ENCODE results near the gene UGCG. TPM values are rescaled to one million over a fixed set of nuclear protein-coding genes. Genes with fewer than 3 reads are reported as not detected.

UGCG gene
- total RNA-seq (10 to 100 TPM; 26.3 to 29.7 TPM), polyA plus RNA-seq (10 to 100 TPM; 13.0 to 14.7 TPM)

DNA sequence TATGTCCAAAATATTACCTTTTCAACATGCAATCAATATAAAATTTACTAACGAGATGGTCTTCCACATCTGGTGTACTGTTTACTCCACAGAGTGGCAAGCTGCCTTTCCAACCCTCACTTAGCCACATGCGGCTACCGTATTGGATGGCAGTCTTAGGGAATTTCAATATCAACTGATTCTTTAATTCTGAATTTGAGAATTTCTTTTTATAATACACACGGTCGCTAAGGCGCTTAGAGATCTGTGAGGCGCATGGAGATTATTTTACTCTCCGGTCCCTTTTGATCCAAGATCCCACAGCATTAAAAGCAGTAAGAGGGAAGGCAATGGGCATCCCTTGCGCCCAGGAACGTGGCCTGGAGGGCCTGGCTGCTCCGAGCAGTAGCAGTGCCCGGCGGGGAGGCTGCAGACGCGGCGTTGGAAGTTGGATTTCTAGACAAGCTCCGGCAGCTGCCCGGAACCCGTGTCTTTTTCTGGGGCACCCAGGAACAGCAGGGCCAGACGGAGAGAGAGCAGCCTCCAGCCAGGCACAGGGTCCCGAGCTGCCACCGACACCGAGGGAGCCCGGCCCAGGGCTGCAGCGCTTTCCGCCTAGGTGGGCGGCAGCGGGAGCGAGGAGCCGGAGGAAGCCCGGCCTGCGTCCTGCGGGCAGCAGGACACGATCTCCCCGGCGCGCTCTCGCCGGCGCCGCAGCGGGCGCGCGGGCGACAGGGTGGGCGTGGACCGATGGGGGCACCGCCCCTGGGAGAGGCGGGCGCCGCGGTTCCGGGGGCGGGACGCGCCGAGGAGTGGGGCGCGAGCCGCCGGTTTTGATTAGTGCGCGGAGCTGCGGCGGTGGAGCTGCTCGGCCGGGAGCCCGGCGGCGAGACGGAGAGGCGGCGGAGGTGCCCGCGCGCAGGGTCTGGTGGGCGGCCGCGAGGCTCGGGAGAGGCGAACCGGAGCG lies at the start of gene UGCG:
Gene UGCG (plus strand): TSS at position 819 of the 946 bp plus-strand sequence. CDS start 402 bp downstream, outside the sequence.
- Mint-ChIP-seq H3K9me3 (no peaks in the 10 kb centered on the region), H3K4me3 (peak within 1 kb of the TSS; percentile 90 to 96 (median 93)), H3K36me3 (peaks cover 0 to 4% of the 10 kb centered on the region in 2 donors), H3K27me3 (no peaks in the 10 kb centered on the region), H3K27ac (peak within 1 kb of the TSS; percentile 91 to 97 (median 95)), H3K4me1 (peaks cover 23 to 33% (median 31%) of the 10 kb centered on the region in 4 donors)
- Histone ChIP-seq H3K27me3 (ENCODE audit: insufficient read depth, low read length) (no peaks in the 10 kb centered on the region), H3K4me1 (ENCODE audit: insufficient read depth, low read length) (peaks cover 57% of the 10 kb centered on the region), H3K9me3 (ENCODE audit: control insufficient read depth in 1 of 2, low read length in 2 of 2) (no peaks in the 10 kb centered on the region), H3K4me3 (ENCODE audit: low read length in 2 of 2) (peak within 1 kb of the TSS; percentile 87 to 97), H3K27ac (ENCODE audit: low read depth, low read length) (peak within 1 kb of the TSS; percentile 70), H3K36me3 (ENCODE audit: insufficient read depth, low read length) (no peaks in the 10 kb centered on the region)
- CTCF ChIA-PET (ENCODE audit: partially characterized antibody), result interaction anchor here (0.6 to 3.1 kb wide), 4 partner anchors 19 to 178 kb away, joined by 3 to 19 read pairs (median 5); no protein-coding TSS in a partner anchor
- peak; percentile 84 to 92 (median 89) for DNase-seq
- POLR2A ChIA-PET (ENCODE audit: partially characterized antibody), result interaction anchor here (0.6 to 4.2 kb wide), 30 partner anchors 10 to 1640 kb away, joined by 3 to 92 read pairs (median 4); partner anchors contain the start of genes DNAJC25, ECPAS, HSDL2 and PTBP3
- intact Hi-C loops (cut with micrococcal nuclease), result loop anchor here (1.0 to 5.0 kb wide), 8 partner anchors 29 to 484 kb away; partner anchors contain the start of genes DNAJC25, HSDL2 and PTBP3

- Mint-ChIP-seq H3K4me1 (peaks cover 0 to 2% (median 0%) of the 10 kb centered on the region in 4 donors), H3K27me3 (peaks cover 0 to 2% of the 10 kb centered on the region in 2 donors), H3K27ac (no peak overlapping the region), H3K9me3 (peaks cover 0 to 1% (median 0%) of the 10 kb centered on the region in 8 donors), H3K36me3 (no peaks in the 10 kb centered on the region), H3K4me3 (no peak overlapping the region)
- intact Hi-C loops (cut with micrococcal nuclease), result no loop called here
- DNase-seq, result no peak
- POLR2A ChIA-PET (ENCODE audit: partially characterized antibody), result no interaction called here
- H3K4me1 ChIP-seq (ENCODE audit: insufficient read depth, low read length), result no peaks in the 10 kb centered on the region
- H3K27me3 ChIP-seq (ENCODE audit: insufficient read depth, low read length), result no peaks in the 10 kb centered on the region
- no peak overlapping the region for H3K4me3 ChIP-seq (ENCODE audit: low read length in 2 of 2)
- H3K27ac ChIP-seq (ENCODE audit: low read depth, low read length), result no peak overlapping the region
- CTCF ChIA-PET (ENCODE audit: partially characterized antibody), result no interaction called here
- H3K36me3 ChIP-seq (ENCODE audit: insufficient read depth, low read length), result no peaks in the 10 kb centered on the region
- H3K9me3 ChIP-seq (ENCODE audit: control insufficient read depth in 1 of 2, low read length in 2 of 2), result no peaks in the 10 kb centered on the region
Measured at GRCh38 chr9:111851553-111851952, 45.1 kb upstream of the UGCG start.

DNA sequence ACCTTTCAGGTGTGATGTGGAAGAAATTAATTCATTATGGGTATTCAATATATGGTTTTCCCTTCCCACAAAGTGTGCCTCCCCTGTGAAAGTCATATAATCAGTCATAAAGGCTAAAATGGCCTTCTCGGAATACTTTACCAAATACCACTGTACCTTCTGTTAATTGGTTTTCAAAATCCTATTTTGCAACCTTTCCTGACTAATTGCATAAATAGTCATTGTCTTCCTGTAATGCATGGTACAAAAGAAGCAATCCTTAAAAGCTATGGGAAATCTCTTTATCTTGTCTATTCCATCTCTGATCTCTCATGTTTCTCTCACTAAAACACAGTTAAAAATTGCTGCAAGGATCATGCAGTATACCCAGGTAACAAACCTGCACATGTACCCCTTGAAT lies 44.3 kb upstream of the UGCG start:
- no peaks in the 10 kb centered on the region for H3K4me1 ChIP-seq (ENCODE audit: insufficient read depth, low read length)
- Mint-ChIP-seq H3K27me3 (peaks cover 0 to 2% of the 10 kb centered on the region in 2 donors), H3K27ac (peak overlapping the region in 1 of 7 donors; percentile 35), H3K4me3 (no peak overlapping the region), H3K9me3 (peaks cover 0 to 1% (median 0%) of the 10 kb centered on the region in 8 donors), H3K36me3 (no peaks in the 10 kb centered on the region), H3K4me1 (peaks cover 0 to 2% (median 0%) of the 10 kb centered on the region in 4 donors)
- CTCF ChIA-PET (ENCODE audit: partially characterized antibody), result no interaction called here
- no peak for DNase-seq
- no peaks in the 10 kb centered on the region for H3K27me3 ChIP-seq (ENCODE audit: insufficient read depth, low read length)
- POLR2A ChIA-PET (ENCODE audit: partially characterized antibody), result no interaction called here
- H3K27ac ChIP-seq (ENCODE audit: low read depth, low read length), result no peak overlapping the region
- no peaks in the 10 kb centered on the region for H3K9me3 ChIP-seq (ENCODE audit: control insufficient read depth in 1 of 2, low read length in 2 of 2)
- H3K36me3 ChIP-seq (ENCODE audit: insufficient read depth, low read length), result no peaks in the 10 kb centered on the region
- intact Hi-C loops (cut with micrococcal nuclease), result no loop called here
- no peak overlapping the region for H3K4me3 ChIP-seq (ENCODE audit: low read length in 2 of 2)

DNA sequence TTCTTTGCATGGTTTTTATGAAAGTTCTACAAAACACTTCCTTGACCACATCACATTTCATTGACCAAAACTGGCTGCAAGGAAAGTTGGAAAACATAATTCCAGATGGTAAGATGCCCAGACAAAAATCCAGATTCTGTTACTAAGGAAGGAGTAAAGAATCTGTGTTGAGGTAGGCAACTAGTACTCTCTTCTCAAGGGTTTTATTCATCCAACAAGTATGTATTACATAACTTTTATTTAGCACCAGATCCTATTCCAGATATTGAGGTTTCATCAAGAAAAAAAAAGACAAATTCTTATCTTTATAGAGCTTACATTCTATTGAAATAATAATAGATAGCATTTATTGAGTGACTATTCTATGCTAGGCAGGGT lies 43.2 kb upstream of the UGCG start:
- POLR2A ChIA-PET (ENCODE audit: partially characterized antibody), result no interaction called here
- DNase-seq, result no peak
- Histone ChIP-seq H3K9me3 (ENCODE audit: control insufficient read depth in 1 of 2, low read length in 2 of 2) (no peaks in the 10 kb centered on the region), H3K27me3 (ENCODE audit: insufficient read depth, low read length) (no peaks in the 10 kb centered on the region), H3K4me1 (ENCODE audit: insufficient read depth, low read length) (no peaks in the 10 kb centered on the region), H3K36me3 (ENCODE audit: insufficient read depth, low read length) (no peaks in the 10 kb centered on the region), H3K27ac (ENCODE audit: low read depth, low read length) (no peak overlapping the region), H3K4me3 (ENCODE audit: low read length in 2 of 2) (no peak overlapping the region)
- Mint-ChIP-seq H3K9me3 (peaks cover 0 to 1% (median 0%) of the 10 kb centered on the region in 8 donors), H3K36me3 (no peaks in the 10 kb centered on the region), H3K4me3 (no peak overlapping the region), H3K4me1 (peaks cover 0 to 2% (median 0%) of the 10 kb centered on the region in 4 donors), H3K27ac (no peak overlapping the region), H3K27me3 (peaks cover 0 to 4% of the 10 kb centered on the region in 2 donors)
- intact Hi-C loops (cut with micrococcal nuclease), result no loop called here
- CTCF ChIA-PET (ENCODE audit: partially characterized antibody), result no interaction called here

GRCh38 chr9:111854799-111855198 lies 41.8 kb upstream of the UGCG start:
- Histone ChIP-seq H3K36me3 (ENCODE audit: insufficient read depth, low read length) (no peaks in the 10 kb centered on the region), H3K9me3 (ENCODE audit: control insufficient read depth in 1 of 2, low read length in 2 of 2) (no peaks in the 10 kb centered on the region), H3K4me1 (ENCODE audit: insufficient read depth, low read length) (no peaks in the 10 kb centered on the region), H3K4me3 (ENCODE audit: low read length in 2 of 2) (no peak overlapping the region), H3K27ac (ENCODE audit: low read depth, low read length) (no peak overlapping the region), H3K27me3 (ENCODE audit: insufficient read depth, low read length) (no peaks in the 10 kb centered on the region)
- no peak overlapping the region for H3K4me3 Mint-ChIP-seq
- H3K27ac Mint-ChIP-seq, result no peak overlapping the region
- peaks cover 0 to 1% (median 0%) of the 10 kb centered on the region in 8 donors for H3K9me3 Mint-ChIP-seq
- POLR2A ChIA-PET (ENCODE audit: partially characterized antibody), result no interaction called here
- DNase-seq, result no peak
- peaks cover 0 to 2% (median 0%) of the 10 kb centered on the region in 4 donors for H3K4me1 Mint-ChIP-seq
- CTCF ChIA-PET (ENCODE audit: partially characterized antibody), result no interaction called here
- intact Hi-C loops (cut with micrococcal nuclease), result no loop called here
- peaks cover 0 to 5% of the 10 kb centered on the region in 2 donors for H3K27me3 Mint-ChIP-seq
- H3K36me3 Mint-ChIP-seq, result no peaks in the 10 kb centered on the region

- Histone ChIP-seq H3K4me3 (ENCODE audit: low read length in 2 of 2) (no peak overlapping the region), H3K27me3 (ENCODE audit: insufficient read depth, low read length) (no peaks in the 10 kb centered on the region), H3K4me1 (ENCODE audit: insufficient read depth, low read length) (no peaks in the 10 kb centered on the region), H3K36me3 (ENCODE audit: insufficient read depth, low read length) (no peaks in the 10 kb centered on the region), H3K27ac (ENCODE audit: low read depth, low read length) (no peak overlapping the region), H3K9me3 (ENCODE audit: control insufficient read depth in 1 of 2, low read length in 2 of 2) (no peaks in the 10 kb centered on the region)
- POLR2A ChIA-PET (ENCODE audit: partially characterized antibody), result no interaction called here
- Mint-ChIP-seq H3K27ac (peak overlapping the region in 1 of 7 donors; percentile 31), H3K4me1 (no peaks in the 10 kb centered on the region), H3K36me3 (no peaks in the 10 kb centered on the region), H3K9me3 (peaks cover 0 to 3% (median 0%) of the 10 kb centered on the region in 8 donors), H3K4me3 (no peak overlapping the region), H3K27me3 (peaks cover 0 to 3% of the 10 kb centered on the region in 2 donors)
- CTCF ChIA-PET (ENCODE audit: partially characterized antibody), result no interaction called here
- intact Hi-C loops (cut with micrococcal nuclease), result no loop called here
- DNase-seq, result no peak
Measured at GRCh38 chr9:111857555-111858211, 38.9 kb upstream of the UGCG start.

DNA sequence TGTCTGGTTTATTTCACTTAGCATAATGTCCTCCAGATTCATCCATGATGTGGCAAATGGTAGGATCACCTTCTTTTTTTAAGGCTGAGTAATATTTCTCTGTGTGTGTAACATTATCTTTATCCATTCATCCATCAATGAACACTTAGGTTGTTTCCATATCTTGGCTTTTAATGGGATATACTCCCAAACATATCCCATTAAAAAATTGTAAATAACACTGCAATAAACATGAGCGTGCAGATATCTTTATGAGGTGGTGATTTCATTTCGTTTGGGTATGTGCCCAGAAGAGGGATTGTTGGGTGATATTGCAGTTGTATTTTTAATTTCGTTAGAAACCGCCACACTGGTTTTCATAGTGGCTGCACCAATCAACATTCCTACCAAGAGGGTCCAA lies 36.2 kb upstream of the UGCG start:
- Histone ChIP-seq H3K27me3 (ENCODE audit: insufficient read depth, low read length) (no peaks in the 10 kb centered on the region), H3K9me3 (ENCODE audit: control insufficient read depth in 1 of 2, low read length in 2 of 2) (no peaks in the 10 kb centered on the region), H3K4me1 (ENCODE audit: insufficient read depth, low read length) (no peaks in the 10 kb centered on the region), H3K27ac (ENCODE audit: low read depth, low read length) (no peak overlapping the region), H3K36me3 (ENCODE audit: insufficient read depth, low read length) (no peaks in the 10 kb centered on the region), H3K4me3 (ENCODE audit: low read length in 2 of 2) (no peak overlapping the region)
- CTCF ChIA-PET (ENCODE audit: partially characterized antibody), result no interaction called here
- POLR2A ChIA-PET (ENCODE audit: partially characterized antibody), result no interaction called here
- H3K9me3 Mint-ChIP-seq, result peaks cover 0 to 3% (median 0%) of the 10 kb centered on the region in 8 donors
- intact Hi-C loops (cut with micrococcal nuclease), result no loop called here
- H3K27ac Mint-ChIP-seq, result no peak overlapping the region
- no peak for DNase-seq
- H3K4me3 Mint-ChIP-seq, result no peak overlapping the region
- no peaks in the 10 kb centered on the region for H3K36me3 Mint-ChIP-seq
- H3K4me1 Mint-ChIP-seq, result no peaks in the 10 kb centered on the region
- peaks cover 0 to 3% of the 10 kb centered on the region in 2 donors for H3K27me3 Mint-ChIP-seq
